A673 (cell line): ENCODE results near the gene STARD7.

ENCODE experiments used
- CTCF ChIP-seq: fragments of 300-800, 200-600 bp; sonication (generic); conservative IDR thresholded peaks from 2 replicates; pipeline ENCODE4 v1.5.1; 2017; ENCODE audit warnings: low read depth, mild to moderate bottlenecking, antibody characterized with exemption, low read length, moderate library complexity, mixed read lengths
- EZH2 ChIP-seq: fragments of 200-600 bp; sonication (generic); IDR thresholded peaks from 2 replicates; pipeline ENCODE4 v1.6.1; 2017; ENCODE audit warnings: borderline replicate concordance, low read depth, mild to moderate bottlenecking, mixed read lengths, antibody characterized with exemption, low read length; ENCODE audit not compliant: poor library complexity, severe bottlenecking

GRCh38 chr2:96152304-96153161 is 56.1 kb downstream of the STARD7 start:
- no peak for TF ChIP-seq EZH2
- no peak for TF ChIP-seq CTCF
